ENCODE data around the gene NR2F1-AS1. TPM values are rescaled to one million over a fixed set of nuclear protein-coding genes. Genes with fewer than 3 reads are reported as not detected.

NR2F1-AS1 gene
- total RNA-seq, 1 donor from 2014 or later, result 6.9 TPM

- Histone ChIP-seq H3K4me2 (ENCODE audit: low read length) (no peak overlapping the region), H3K4me3 (ENCODE audit: insufficient read depth, low read depth, low read length) (no peak overlapping the region), H3K36me3 (ENCODE audit: insufficient read depth, low read length) (no peaks in the 10 kb centered on the region), H4K20me1 (ENCODE audit: insufficient read depth, low read length) (no peaks in the 10 kb centered on the region), H2AFZ (ENCODE audit: low read depth, low read length) (no peak overlapping the region), H3K27ac (ENCODE audit: low read depth, low read length) (no peak overlapping the region), H3K4me1 (ENCODE audit: insufficient read depth, low read length) (peaks cover 6% of the 10 kb centered on the region), H3K27me3 (ENCODE audit: insufficient read depth, low read length) (no peaks in the 10 kb centered on the region), H3K9me3 (ENCODE audit: insufficient read depth, low read depth, low read length) (no peaks in the 10 kb centered on the region), H3K9ac (ENCODE audit: low read length) (no peak overlapping the region), H3K79me2 (ENCODE audit: insufficient read depth, low read length) (no peaks in the 10 kb centered on the region)
- Mint-ChIP-seq H3K27me3 (ENCODE audit: low read depth, unreplicated experiment) (no peaks in the 10 kb centered on the region), H3K4me3 (ENCODE audit: unreplicated experiment) (no peak overlapping the region), H3K36me3 (ENCODE audit: low read depth, unreplicated experiment) (no peaks in the 10 kb centered on the region), H3K9me3 (ENCODE audit: unreplicated experiment) (no peaks in the 10 kb centered on the region), H3K27ac (ENCODE audit: unreplicated experiment) (no peak overlapping the region), H3K4me1 (ENCODE audit: low read depth, unreplicated experiment) (peaks cover 5% of the 10 kb centered on the region)
- TF ChIP-seq CTCF (IDR thresholded peaks at IDR 0.05; ENCODE audit: insufficient read depth, low read depth, low read length), result no peak
- no peak for TF ChIP-seq EZH2 (IDR thresholded peaks at IDR 0.05; ENCODE audit: insufficient read depth, low read length)
- DNase-seq (ENCODE audit: low read depth) (peak; percentile 66), FAIRE-seq (no peak)
Observed at GRCh38 chr5:93381057-93381456, 200.0 kb downstream of the NR2F1-AS1 start.

- Histone ChIP-seq H3K27me3 (ENCODE audit: insufficient read depth, low read length) (no peaks in the 10 kb centered on the region), H3K27ac (ENCODE audit: low read depth, low read length) (no peak overlapping the region), H4K20me1 (ENCODE audit: insufficient read depth, low read length) (no peaks in the 10 kb centered on the region), H3K9me3 (ENCODE audit: insufficient read depth, low read depth, low read length) (no peaks in the 10 kb centered on the region), H3K4me1 (ENCODE audit: insufficient read depth, low read length) (peaks cover 6% of the 10 kb centered on the region), H3K36me3 (ENCODE audit: insufficient read depth, low read length) (no peaks in the 10 kb centered on the region), H2AFZ (ENCODE audit: low read depth, low read length) (no peak overlapping the region), H3K9ac (ENCODE audit: low read length) (no peak overlapping the region), H3K79me2 (ENCODE audit: insufficient read depth, low read length) (no peaks in the 10 kb centered on the region), H3K4me3 (ENCODE audit: insufficient read depth, low read depth, low read length) (no peak overlapping the region), H3K4me2 (ENCODE audit: low read length) (no peak overlapping the region)
- no peaks in the 10 kb centered on the region for H3K9me3 Mint-ChIP-seq (ENCODE audit: unreplicated experiment)
- no peaks in the 10 kb centered on the region for H3K27me3 Mint-ChIP-seq (ENCODE audit: low read depth, unreplicated experiment)
- H3K36me3 Mint-ChIP-seq (ENCODE audit: low read depth, unreplicated experiment), result no peaks in the 10 kb centered on the region
- FAIRE-seq, result peak; percentile 23
- TF ChIP-seq EZH2 (IDR thresholded peaks at IDR 0.05; ENCODE audit: insufficient read depth, low read length) (no peak), CTCF (IDR thresholded peaks at IDR 0.05; ENCODE audit: insufficient read depth, low read depth, low read length) (no peak)
- H3K4me1 Mint-ChIP-seq (ENCODE audit: low read depth, unreplicated experiment), result peaks cover 5% of the 10 kb centered on the region
- peak; percentile 91 for DNase-seq (ENCODE audit: low read depth)
- peak overlapping the region; percentile 69 for H3K27ac Mint-ChIP-seq (ENCODE audit: unreplicated experiment)
- no peak overlapping the region for H3K4me3 Mint-ChIP-seq (ENCODE audit: unreplicated experiment)
Observed at GRCh38 chr5:93378073-93378472, 202.9 kb downstream of the NR2F1-AS1 start.

- H3K36me3 Mint-ChIP-seq (ENCODE audit: low read depth, unreplicated experiment), result no peaks in the 10 kb centered on the region
- no peaks in the 10 kb centered on the region for H3K36me3 ChIP-seq (ENCODE audit: insufficient read depth, low read length)
- no peaks in the 10 kb centered on the region for H3K9me3 Mint-ChIP-seq (ENCODE audit: unreplicated experiment)
- no peak overlapping the region for H3K4me3 Mint-ChIP-seq (ENCODE audit: unreplicated experiment)
- H3K79me2 ChIP-seq (ENCODE audit: insufficient read depth, low read length), result no peaks in the 10 kb centered on the region
- no peaks in the 10 kb centered on the region for H3K27me3 Mint-ChIP-seq (ENCODE audit: low read depth, unreplicated experiment)
- H3K4me2 ChIP-seq (ENCODE audit: low read length), result no peak overlapping the region
- H3K27ac ChIP-seq (ENCODE audit: low read depth, low read length), result no peak overlapping the region
- DNase-seq (ENCODE audit: low read depth) (no peak), FAIRE-seq (no peak)
- TF ChIP-seq CTCF (IDR thresholded peaks at IDR 0.05; ENCODE audit: insufficient read depth, low read depth, low read length), result no peak
- TF ChIP-seq EZH2 (IDR thresholded peaks at IDR 0.05; ENCODE audit: insufficient read depth, low read length), result no peak
- H3K4me1 Mint-ChIP-seq (ENCODE audit: low read depth, unreplicated experiment), result no peaks in the 10 kb centered on the region
- no peak overlapping the region for H3K4me3 ChIP-seq (ENCODE audit: insufficient read depth, low read depth, low read length)
- no peaks in the 10 kb centered on the region for H3K27me3 ChIP-seq (ENCODE audit: insufficient read depth, low read length)
- H3K9me3 ChIP-seq (ENCODE audit: insufficient read depth, low read depth, low read length), result no peaks in the 10 kb centered on the region
- no peaks in the 10 kb centered on the region for H3K4me1 ChIP-seq (ENCODE audit: insufficient read depth, low read length)
- no peak overlapping the region for H3K9ac ChIP-seq (ENCODE audit: low read length)
- H2AFZ ChIP-seq (ENCODE audit: low read depth, low read length), result no peak overlapping the region
- no peaks in the 10 kb centered on the region for H4K20me1 ChIP-seq (ENCODE audit: insufficient read depth, low read length)
- no peak overlapping the region for H3K27ac Mint-ChIP-seq (ENCODE audit: unreplicated experiment)
Observed at GRCh38 chr5:93371893-93372292, 209.1 kb downstream of the NR2F1-AS1 start.
